Astrocyte of the cerebellum (primary cell): ENCODE results near the gene DIPK1A.

Experiments used
- DNase-seq: peaks from one replicate; pipeline ENCODE4 v3.0.0-alpha.2; 2011; ENCODE audit warnings: low read depth
- H3K4me3 ChIP-seq: 2 replicates; pipeline ENCODE4 v1.5.1; 2011; ENCODE audit warnings: mild to moderate bottlenecking, low read depth, low read length, moderate library complexity
- CTCF ChIP-seq: IDR thresholded peaks from 2 replicates; pipeline ENCODE4 v1.5.1; 2012; ENCODE audit warnings: low read length, low read depth, moderate library complexity, mild to moderate bottlenecking; ENCODE audit errors: missing control alignments
- in situ Hi-C: cut with HindIII; loops from 2 replicates; pipeline ENCODE4 v1.10.0; 2017; ENCODE audit warnings: low sequenced_read_pairs

DIPK1A gene

GRCh38 chr1:92797297-92797696 lies 164.0 kb downstream of the DIPK1A start:
- no peak overlapping the region for H3K4me3 ChIP-seq
- in situ Hi-C loops, result no loop called here
- no peak for TF ChIP-seq CTCF
- no peak for DNase-seq

- TF ChIP-seq CTCF, result no peak
- DNase-seq, result peak; percentile 39
- in situ Hi-C loops, result no loop called here
- H3K4me3 ChIP-seq, result no peak overlapping the region
Measured at GRCh38 chr1:92795166-92795565, 166.1 kb downstream of the DIPK1A start.

GRCh38 chr1:92792340-92792782 lies 168.9 kb downstream of the DIPK1A start:
- TF ChIP-seq CTCF, result no peak
- in situ Hi-C loops, result no loop called here
- no peak overlapping the region for H3K4me3 ChIP-seq
- DNase-seq, result no peak
